ENCODE results near the gene FOXF1. TPM values are rescaled to one million over a fixed set of nuclear protein-coding genes. Genes with fewer than 3 reads are reported as not detected.

FOXF1 gene
- total RNA-seq, 4 donors from 2014 or later, result 10.8 to 44.1 (median 23.4) TPM

DNA sequence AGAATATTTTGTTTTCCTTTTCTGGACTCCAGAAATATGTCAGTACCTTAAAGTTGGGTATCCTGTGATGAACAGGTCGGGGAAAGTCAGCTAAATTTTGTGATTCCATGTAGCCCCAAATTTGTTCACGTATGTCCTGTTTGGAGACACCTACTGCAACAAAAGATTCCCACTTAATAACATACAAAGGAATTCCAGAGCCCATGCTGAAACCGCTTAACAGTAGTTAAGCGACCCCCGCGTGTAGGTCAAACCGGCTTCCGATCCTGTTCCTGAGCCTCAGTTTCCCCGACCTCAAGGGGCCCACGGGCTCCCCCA lies 44.2 kb downstream of the FOXF1 start:
- in situ Hi-C loops (cut with MboI; ENCODE audit: low pct_ligation_motif_present in 1 of 4, low pct_unique_long_range_greater_than_20kb in 1 of 4, low sequenced_read_pairs in 3 of 4), result loop anchor here in 1 of 4 donors (10.0 to 25.0 kb wide), 2 partner anchors 520 to 733 kb away; no protein-coding TSS in a partner anchor
- H3K9me3 ChIP-seq, result no peaks in the 10 kb centered on the region
- no peak for DNase-seq
- H3K27ac ChIP-seq, result peak overlapping the region; percentile 86 to 95 (median 88)
- intact Hi-C loops (cut with DNase I; ENCODE audit: low total_unique reads), result no loop called here
- H3K36me3 ChIP-seq, result peaks cover 0 to 5% (median 0%) of the 10 kb centered on the region in 4 donors
- peaks cover 8% of the 10 kb centered on the region for H3K27me3 ChIP-seq
- peak overlapping the region; percentile 76 to 96 (median 84) for H3K4me3 ChIP-seq
- H3K4me1 ChIP-seq, result peaks cover 4 to 16% (median 12%) of the 10 kb centered on the region in 4 donors
- no peak for TF ChIP-seq POLR2AphosphoS5 (IDR thresholded peaks at IDR 0.05)
- TF ChIP-seq CTCF (IDR thresholded peaks at IDR 0.05), result no peak
- TF ChIP-seq POLR2A (IDR thresholded peaks at IDR 0.05), result no peak
- no peak for TF ChIP-seq EP300 (IDR thresholded peaks at IDR 0.05; ENCODE audit: low read depth)
- WGBS, 2 donors (ENCODE audit: low coverage in 1 of 2), result 5% methylated on average over 10 of the region's 10 CpGs; no CpG with 5 or more reads in 1 of the 2 donors

- Histone ChIP-seq H3K27me3 (peaks cover 11% of the 10 kb centered on the region), H3K36me3 (peaks cover 0 to 4% (median 0%) of the 10 kb centered on the region in 4 donors), H3K27ac (peak within 1 kb of the TSS; percentile 86 to 95 (median 88)), H3K9me3 (no peaks in the 10 kb centered on the region), H3K4me1 (peaks cover 4 to 16% (median 12%) of the 10 kb centered on the region in 4 donors), H3K4me3 (peak within 1 kb of the TSS; percentile 76 to 96 (median 84))
- TF ChIP-seq POLR2A (IDR thresholded peaks at IDR 0.05) (peak; percentile 68), EP300 (IDR thresholded peaks at IDR 0.05; ENCODE audit: low read depth) (no peak), POLR2AphosphoS5 (IDR thresholded peaks at IDR 0.05) (peak; percentile 81 to 85 (median 83)), CTCF (IDR thresholded peaks at IDR 0.05) (peak in 1 of 5 experiments; percentile 6)
- DNase-seq, result peak; percentile 95
- 5% methylated on average over 60 of the region's 70 CpGs; no CpG with 5 or more reads in 1 of the 2 donors for WGBS, 2 donors (ENCODE audit: low coverage in 1 of 2)
- in situ Hi-C loops (cut with MboI; ENCODE audit: low pct_ligation_motif_present in 1 of 4, low pct_unique_long_range_greater_than_20kb in 1 of 4, low sequenced_read_pairs in 3 of 4), result loop anchor here in 1 of 4 donors (10.0 to 25.0 kb wide), 2 partner anchors 520 to 732 kb away; no protein-coding TSS in a partner anchor
- intact Hi-C loops (cut with DNase I; ENCODE audit: low total_unique reads), result loop anchor here (5.0 kb wide), 1 partner anchor 512 kb away; no protein-coding TSS in a partner anchor
These were observed 44.8 kb downstream of the FOXF1 start, which contains the start of gene MTHFSD for GRCh38 chr16:86554917-86555703. Gene MTHFSD (minus strand): TSS chr16:86555235. CDS start chr16:86555184, 51 bp downstream.

GRCh38 chr16:86555704-86556075 lies 45.4 kb downstream of the FOXF1 start:
- H3K9me3 ChIP-seq, result no peaks in the 10 kb centered on the region
- peaks cover 4 to 16% (median 12%) of the 10 kb centered on the region in 4 donors for H3K4me1 ChIP-seq
- 28% methylated on average over 17 of the region's 17 CpGs; no CpG with 5 or more reads in 1 of the 2 donors for WGBS, 2 donors (ENCODE audit: low coverage in 1 of 2)
- peak overlapping the region; percentile 76 to 96 (median 84) for H3K4me3 ChIP-seq
- H3K27me3 ChIP-seq, result peaks cover 15% of the 10 kb centered on the region
- in situ Hi-C loops (cut with MboI; ENCODE audit: low pct_ligation_motif_present in 1 of 4, low pct_unique_long_range_greater_than_20kb in 1 of 4, low sequenced_read_pairs in 3 of 4), result loop anchor here in 1 of 4 donors (10.0 to 25.0 kb wide), 2 partner anchors 519 to 732 kb away; no protein-coding TSS in a partner anchor
- intact Hi-C loops (cut with DNase I; ENCODE audit: low total_unique reads), result loop anchor here (5.0 kb wide), 1 partner anchor 512 kb away; no protein-coding TSS in a partner anchor
- peaks cover 0 to 4% (median 0%) of the 10 kb centered on the region in 4 donors for H3K36me3 ChIP-seq
- no peak for TF ChIP-seq EP300 (IDR thresholded peaks at IDR 0.05; ENCODE audit: low read depth)
- no peak for TF ChIP-seq CTCF (IDR thresholded peaks at IDR 0.05)
- TF ChIP-seq POLR2A (IDR thresholded peaks at IDR 0.05), result no peak
- TF ChIP-seq POLR2AphosphoS5 (IDR thresholded peaks at IDR 0.05), result no peak
- DNase-seq, result no peak
- peak overlapping the region; percentile 86 to 95 (median 88) for H3K27ac ChIP-seq

- peaks cover 23% of the 10 kb centered on the region for H3K27me3 ChIP-seq
- intact Hi-C loops (cut with DNase I; ENCODE audit: low total_unique reads), result loop anchor here (5.0 kb wide), 1 partner anchor 511 kb away; no protein-coding TSS in a partner anchor
- H3K27ac ChIP-seq, result no peak overlapping the region
- H3K9me3 ChIP-seq, result no peaks in the 10 kb centered on the region
- TF ChIP-seq EP300 (IDR thresholded peaks at IDR 0.05; ENCODE audit: low read depth) (no peak), POLR2A (IDR thresholded peaks at IDR 0.05) (no peak), POLR2AphosphoS5 (IDR thresholded peaks at IDR 0.05) (no peak), CTCF (IDR thresholded peaks at IDR 0.05) (no peak)
- DNase-seq, result no peak
- in situ Hi-C loops (cut with MboI; ENCODE audit: low pct_ligation_motif_present in 1 of 4, low pct_unique_long_range_greater_than_20kb in 1 of 4, low sequenced_read_pairs in 3 of 4), result loop anchor here in 1 of 4 donors (10.0 to 25.0 kb wide), 2 partner anchors 518 to 731 kb away; no protein-coding TSS in a partner anchor
- peaks cover 4 to 16% (median 12%) of the 10 kb centered on the region in 4 donors for H3K4me1 ChIP-seq
- WGBS, 2 donors (ENCODE audit: low coverage in 1 of 2), result 88% methylated on average over 5 of the region's 5 CpGs; no CpG with 5 or more reads in 1 of the 2 donors
- H3K36me3 ChIP-seq, result peaks cover 0 to 4% (median 0%) of the 10 kb centered on the region in 4 donors
- no peak overlapping the region for H3K4me3 ChIP-seq
These were observed 46.2 kb downstream of the FOXF1 start for GRCh38 chr16:86556576-86556975.
